Lower lobe of right lung (tissue), 2 donors: ENCODE measurements around the gene ZG16B. TPM values are rescaled to one million over a fixed set of nuclear protein-coding genes. Genes with fewer than 3 reads are reported as not detected.
A peak's percentile ranks its signal among the peaks of the same experiment; 100 is the strongest.

Source experiments
- ATAC-seq, 2 donors: fragments of 200-7000 bp; cut with Tn5 transposase; one replicate each; pipeline ENCODE4 v1.9.1; 2020 to 2022; ENCODE audit warnings: mild to moderate bottlenecking in 2 of 2, moderate library complexity in 2 of 2
- DNase-seq: peaks from one replicate; pipeline ENCODE4 v3.0.0-alpha.2; 2020
- H3K27ac ChIP-seq: fragments of 200-600 bp; one replicate; pipeline ENCODE4 v1.8.0; 2022
- H3K27me3 ChIP-seq: fragments of 200-600 bp; one replicate; pipeline ENCODE4 v1.8.0; 2022; ENCODE audit warnings: low read depth
- H3K36me3 ChIP-seq: fragments of 200-600 bp; one replicate; pipeline ENCODE4 v1.8.0; 2022; ENCODE audit warnings: mild to moderate bottlenecking
- H3K4me1 ChIP-seq: fragments of 200-600 bp; one replicate; pipeline ENCODE4 v1.8.0; 2022
- H3K4me3 ChIP-seq: fragments of 200-600 bp; one replicate; pipeline ENCODE4 v1.8.0; 2022; ENCODE audit warnings: mild to moderate bottlenecking
- H3K9me3 ChIP-seq: fragments of 200-600 bp; one replicate; pipeline ENCODE4 v1.8.0; 2022
- CTCF ChIP-seq: fragments of 200-600 bp; IDR thresholded peaks from one replicate; pipeline ENCODE4 v1.8.0; 2022; ENCODE audit warnings: antibody characterized with exemption, mild to moderate bottlenecking
- intact Hi-C: fragments of 100-400 bp; cut with DNase I; formaldehyde crosslinking; loops from one replicate; pipeline ENCODE4 v1.11.0; 2022
- total RNA-seq: library from RNA; stranded (reverse); fragmentation: NEBNext Ultra II Directional; extraction: Animal tissue kit (Norgen Biotek cat#: 25700); gene quantifications from one replicate; pipeline ENCODE4 v1.2.1, GENCODE V29; 2021
- donor health status: DM: no; HTN: yes; CAD: no; lungs with severe emphysema.

Gene ZG16B
- total RNA-seq, 1 donor from 2014 or later, result 4.5 TPM

DNA sequence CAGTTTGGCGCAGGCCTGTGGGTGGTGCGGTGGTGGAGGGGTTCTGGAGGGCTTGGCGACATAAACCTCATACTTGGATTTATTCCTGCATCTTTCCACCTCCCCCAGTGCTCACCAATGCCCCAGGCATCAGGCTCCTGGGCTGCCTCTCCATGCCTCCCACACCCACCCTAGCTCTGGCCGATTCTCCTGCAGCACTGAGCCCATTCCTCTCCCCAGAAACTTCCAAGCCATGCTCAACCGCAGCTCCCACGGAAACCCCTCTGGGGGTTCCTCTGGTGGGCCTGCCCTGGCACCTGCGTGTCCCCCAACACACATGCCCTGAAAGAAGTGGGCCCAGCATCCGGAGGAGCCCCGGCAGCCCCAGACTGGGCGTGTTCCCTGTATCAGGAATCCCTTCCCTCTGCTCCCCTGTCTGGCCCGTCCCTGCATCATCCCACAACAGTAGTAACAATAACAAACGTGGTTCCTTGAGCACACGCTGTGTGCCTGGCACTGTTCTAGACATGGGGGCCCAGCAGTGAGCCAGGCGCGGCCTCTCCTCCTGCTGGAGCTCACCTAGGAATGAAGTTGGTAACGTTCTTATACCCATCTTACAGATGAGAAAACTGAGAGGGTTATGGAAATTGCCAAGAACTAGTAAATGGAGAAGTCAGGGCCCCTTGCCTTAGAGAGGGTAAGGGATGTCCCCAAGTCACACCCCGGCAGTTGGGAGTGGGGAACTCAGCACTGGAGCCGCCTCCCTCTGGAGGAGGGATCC, 10.7 kb upstream of the ZG16B start:
- H3K4me3 ChIP-seq, result no peak overlapping the region
- no peak for TF ChIP-seq CTCF
- H3K9me3 ChIP-seq, result no peaks in the 10 kb centered on the region
- peaks cover 18% of the 10 kb centered on the region for H3K27me3 ChIP-seq
- ATAC-seq, result no peak
- intact Hi-C loops, result no loop called here
- no peak overlapping the region for H3K27ac ChIP-seq
- H3K36me3 ChIP-seq, result no peaks in the 10 kb centered on the region
- H3K4me1 ChIP-seq, result no peaks in the 10 kb centered on the region
- peak; percentile 16 for DNase-seq

DNA sequence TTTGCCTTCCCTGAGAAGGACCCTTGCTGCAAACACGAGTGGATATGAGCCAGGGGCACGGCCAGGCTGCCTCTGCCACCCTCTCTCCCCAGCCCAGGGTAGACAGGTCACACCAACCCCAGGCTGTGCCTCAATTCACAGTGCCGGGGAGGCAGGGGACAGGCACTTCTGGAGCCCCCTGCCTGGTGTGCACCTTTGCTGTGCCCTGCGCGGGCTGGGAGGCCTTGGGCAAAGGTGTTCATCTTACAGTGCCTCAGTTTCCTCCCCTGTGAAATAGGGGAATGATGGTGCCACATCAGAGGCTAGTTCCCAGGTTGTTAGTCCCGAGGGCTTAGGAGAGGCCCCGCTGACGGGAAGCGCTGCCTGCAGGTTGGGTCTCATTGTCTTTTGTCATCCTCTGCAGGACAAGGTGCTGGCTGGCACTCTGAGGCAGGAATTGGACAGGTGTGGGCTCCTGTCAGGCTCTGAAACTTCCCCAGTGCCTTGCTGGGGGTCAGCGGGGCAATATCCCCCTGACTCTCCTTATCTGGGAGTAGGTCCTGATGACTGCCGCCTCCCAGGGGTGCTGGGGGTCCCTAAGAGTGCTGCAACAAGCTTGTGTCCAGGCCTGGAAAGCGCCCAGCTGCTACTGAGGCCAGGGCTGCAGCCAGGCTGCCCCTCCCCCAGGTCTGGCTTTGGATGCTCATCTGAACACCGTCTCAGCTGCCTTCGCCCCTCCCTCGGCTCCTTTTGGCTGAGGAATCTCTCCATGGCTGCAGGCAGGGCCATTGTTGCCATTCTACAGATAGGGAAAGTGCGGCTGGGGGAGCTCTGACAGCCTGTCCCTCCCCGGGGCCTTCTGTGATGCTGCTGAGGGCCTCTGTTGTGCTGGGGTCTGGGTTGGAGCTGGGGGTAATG, 9.9 kb upstream of the ZG16B start:
- H3K36me3 ChIP-seq, result no peaks in the 10 kb centered on the region
- H3K27me3 ChIP-seq, result peaks cover 15% of the 10 kb centered on the region
- peak; percentile 40 for DNase-seq
- no peak overlapping the region for H3K4me3 ChIP-seq
- no peak for ATAC-seq
- no peaks in the 10 kb centered on the region for H3K4me1 ChIP-seq
- no peak for TF ChIP-seq CTCF
- intact Hi-C loops, result no loop called here
- no peak overlapping the region for H3K27ac ChIP-seq
- no peaks in the 10 kb centered on the region for H3K9me3 ChIP-seq

- H3K4me1 ChIP-seq, result no peaks in the 10 kb centered on the region
- H3K4me3 ChIP-seq, result no peak overlapping the region
- DNase-seq (peak; percentile 15), ATAC-seq (no peak)
- no peaks in the 10 kb centered on the region for H3K9me3 ChIP-seq
- H3K27ac ChIP-seq, result no peak overlapping the region
- no peaks in the 10 kb centered on the region for H3K36me3 ChIP-seq
- TF ChIP-seq CTCF, result no peak
- H3K27me3 ChIP-seq, result peaks cover 21% of the 10 kb centered on the region
- intact Hi-C loops, result no loop called here
Observed at GRCh38 chr16:2820836-2821486, 9.1 kb upstream of the ZG16B start.

GRCh38 chr16:2821487-2822157, 8.5 kb upstream of the ZG16B start:
- intact Hi-C loops, result no loop called here
- no peaks in the 10 kb centered on the region for H3K4me1 ChIP-seq
- no peak for TF ChIP-seq CTCF
- peaks cover 21% of the 10 kb centered on the region for H3K27me3 ChIP-seq
- ATAC-seq (no peak), DNase-seq (peak; percentile 31)
- H3K9me3 ChIP-seq, result no peaks in the 10 kb centered on the region
- no peaks in the 10 kb centered on the region for H3K36me3 ChIP-seq
- H3K27ac ChIP-seq, result no peak overlapping the region
- no peak overlapping the region for H3K4me3 ChIP-seq

- H3K27me3 ChIP-seq, result peaks cover 16% of the 10 kb centered on the region
- intact Hi-C loops, result no loop called here
- no peaks in the 10 kb centered on the region for H3K9me3 ChIP-seq
- no peak for TF ChIP-seq CTCF
- no peaks in the 10 kb centered on the region for H3K4me1 ChIP-seq
- no peak overlapping the region for H3K4me3 ChIP-seq
- no peaks in the 10 kb centered on the region for H3K36me3 ChIP-seq
- no peak overlapping the region for H3K27ac ChIP-seq
- ATAC-seq (no peak), DNase-seq (peak; percentile 22)
Observed at GRCh38 chr16:2822158-2822495, 8.0 kb upstream of the ZG16B start.
